HCT116 (cell line): ENCODE data around the gene ACTN1. TPM values are rescaled to one million over a fixed set of nuclear protein-coding genes. Genes with fewer than 3 reads are reported as not detected.

Experiments used
- ATAC-seq: fragments of 200-7000 bp; cut with Tn5 transposase; 2 replicates; pipeline ENCODE4 v1.9.1; 2020; ENCODE audit warnings: mild to moderate bottlenecking, moderate library complexity
- BruUV-seq: library from RNA; stranded (reverse); fragments of 400-500 nt; replicated peaks from 2 replicates; lab custom pipeline; 2021; lab: Mats Ljungman, UMichigan
- CTCF ChIA-PET: fragments of 300-600 bp; sonication (Branson Sonifier 250); formaldehyde crosslinking; loops from one replicate; lab custom pipeline; 2021; ENCODE audit warnings: antibody characterized with exemption; lab: Charles Lee
- POLR2A ChIA-PET: fragments of 300-600, 350-600 bp; sonication (Branson Sonifier 250); formaldehyde crosslinking; loops from one replicate; lab custom pipeline; 2021; ENCODE audit warnings: antibody characterized with exemption; lab: Charles Lee
- RAD21 ChIA-PET, 2 experiments: fragments of 300-600 bp; sonication (Branson Sonifier 250); formaldehyde crosslinking; loops; one replicate each; lab custom pipeline; 2023; ENCODE audit warnings: low total read pairs in 2 of 2; ENCODE audit not compliant: uncharacterized antibody in 2 of 2, unreplicated experiment in 2 of 2, low non-redundant PET in 1 of 2; lab: Charles Lee
- DNase-seq: peaks from one replicate; pipeline ENCODE4 v3.0.0-alpha.2; 2010; ENCODE audit warnings: low read depth, low spot score
- H2AFZ ChIP-seq: fragments of 200-600 bp; shearing (Covaris generic), sonication (generic); 2 replicates; pipeline ENCODE4 v1.6.1; 2017; ENCODE audit warnings: low read depth, mixed run types, mixed read lengths, antibody characterized with exemption, low read length; ENCODE audit not compliant: poor library complexity, severe bottlenecking
- H3K27ac ChIP-seq: 2 replicates; pipeline ENCODE4 v1.5.1; 2012; ENCODE audit warnings: low read depth, low read length
- H3K27me3 ChIP-seq: fragments of 200-600 bp; sonication (generic); 2 replicates; pipeline ENCODE4 v1.6.1; 2016; ENCODE audit warnings: mixed run types, low read length, mixed read lengths; ENCODE audit not compliant: insufficient read depth
- H3K36me3 ChIP-seq, 2 experiments: fragments of 200-500 bp in 1 of 2; fragments of 200-600 bp in 1 of 2; sonication (Bioruptor generic) in 1 of 2; sonication (generic) in 1 of 2; 2 replicates each; pipeline versions ENCODE4 v1.5.1 to v1.6.1; 2014 to 2016; ENCODE audit warnings: low read length in 2 of 2, inconsistent platforms in 1 of 2, mixed read lengths in 1 of 2, mixed run types in 1 of 2; ENCODE audit not compliant: insufficient read depth in 2 of 2, control insufficient read depth in 1 of 2
- H3K4me1 ChIP-seq, 2 experiments: fragments of 200-600 bp in 1 of 2; sonication (generic) in 1 of 2; 2 replicates each; pipeline versions ENCODE4 v1.5.1 to v1.6.1; 2012 to 2017; ENCODE audit warnings: low read length in 2 of 2, inconsistent platforms in 1 of 2, mild to moderate bottlenecking in 1 of 2, mixed read lengths in 1 of 2, mixed run types in 1 of 2, moderate library complexity in 1 of 2; ENCODE audit not compliant: insufficient read depth in 2 of 2, control insufficient read depth in 1 of 2
- H3K4me2 ChIP-seq: fragments of 200-600 bp; sonication (generic); 2 replicates; pipeline ENCODE4 v1.6.1; 2017; ENCODE audit warnings: mixed run types, low read length, mixed read lengths
- H3K4me3 ChIP-seq, 2 experiments: fragments of 200-600 bp in 1 of 2; sonication (generic) in 1 of 2; replicated peaks in 1 of 2; 2 replicates each; pipeline ENCODE4 v1.5.1; 2011 to 2016; ENCODE audit warnings: low read length in 2 of 2, control low read depth in 1 of 2, low read depth in 1 of 2, mild to moderate bottlenecking in 1 of 2, mixed read lengths in 1 of 2, mixed run types in 1 of 2
- H3K79me2 ChIP-seq: fragments of 200-600 bp; sonication (generic); 2 replicates; pipeline ENCODE4 v1.6.1; 2017; ENCODE audit warnings: mild to moderate bottlenecking, mixed run types, low read length, moderate library complexity, mixed read lengths; ENCODE audit not compliant: insufficient read depth
- H3K9ac ChIP-seq: fragments of 200-600 bp; sonication (generic); 2 replicates; pipeline ENCODE4 v1.6.1; 2016; ENCODE audit warnings: low read length, mixed read lengths
- H3K9me2 ChIP-seq: fragments of 200-600 bp; sonication (generic), shearing (Covaris generic); 2 replicates; pipeline ENCODE4 v1.6.1; 2017; ENCODE audit warnings: mixed run types, mild to moderate bottlenecking, moderate library complexity; ENCODE audit not compliant: insufficient read depth
- H3K9me3 ChIP-seq, 2 experiments: fragments of 200-500 bp in 1 of 2; fragments of 200-600 bp in 1 of 2; sonication (Bioruptor generic) in 1 of 2; sonication (generic) in 1 of 2; 2 replicates each; pipeline ENCODE4 v1.6.1; 2014 to 2017; ENCODE audit warnings: low read length in 2 of 2, mixed read lengths in 2 of 2, inconsistent platforms in 1 of 2, low read depth in 1 of 2, mild to moderate bottlenecking in 1 of 2, mixed run types in 1 of 2, moderate library complexity in 1 of 2; ENCODE audit not compliant: control insufficient read depth in 1 of 2, insufficient read depth in 1 of 2
- H4K20me1 ChIP-seq: fragments of 200-600 bp; sonication (generic), shearing (Covaris generic); 2 replicates; pipeline ENCODE4 v1.6.1; 2017; ENCODE audit warnings: mixed run types, mild to moderate bottlenecking, moderate library complexity; ENCODE audit not compliant: insufficient read depth
- CEBPB ChIP-seq: IDR thresholded peaks from 2 replicates; pipeline ENCODE4 v1.6.1; 2012; ENCODE audit warnings: low read depth
- EGR1 ChIP-seq: IDR thresholded peaks from 2 replicates; pipeline ENCODE4 v1.6.1; 2012; ENCODE audit warnings: low read depth
- EZH2 ChIP-seq: fragments of 200-600 bp; sonication (generic); IDR thresholded peaks from 2 replicates; pipeline ENCODE4 v1.6.1; 2017; ENCODE audit warnings: antibody characterized with exemption, mixed run types
- JUND ChIP-seq: IDR thresholded peaks from 2 replicates; pipeline ENCODE4 v1.6.1; 2012
- POLR2A ChIP-seq: IDR thresholded peaks from 2 replicates; pipeline ENCODE4 v1.7.0; 2011; ENCODE audit warnings: borderline replicate concordance; ENCODE audit not compliant: insufficient read depth, insufficient read length; ENCODE audit errors: extremely low read depth
- ZFX ChIP-seq: fragments of 450-650 bp; IDR thresholded peaks from 2 replicates; pipeline ENCODE4 v1.6.1; 2017
- intact Hi-C: fragments of 100-400 bp; cut with micrococcal nuclease; formaldehyde crosslinking; loops from 2 replicates; pipeline ENCODE4 v1.10.0; 2022
- total RNA-seq: library from RNA; stranded (reverse); gene quantifications from one replicate; pipeline ENCODE4 v1.2.1, GENCODE V29; 2021; ENCODE audit not compliant: unreplicated experiment
- TF ChIP-seq, protein P1 (sequence below): IDR thresholded peaks from 2 replicates; pipeline ENCODE4 v1.6.1; 2012; ENCODE audit warnings: low read depth
- TF ChIP-seq, protein P2 (sequence below): IDR thresholded peaks from 2 replicates; pipeline ENCODE4 v1.6.1; 2012

The ACTN1 gene
- total RNA-seq, 1 experiment from 2014 or later = 123 TPM

DNA sequence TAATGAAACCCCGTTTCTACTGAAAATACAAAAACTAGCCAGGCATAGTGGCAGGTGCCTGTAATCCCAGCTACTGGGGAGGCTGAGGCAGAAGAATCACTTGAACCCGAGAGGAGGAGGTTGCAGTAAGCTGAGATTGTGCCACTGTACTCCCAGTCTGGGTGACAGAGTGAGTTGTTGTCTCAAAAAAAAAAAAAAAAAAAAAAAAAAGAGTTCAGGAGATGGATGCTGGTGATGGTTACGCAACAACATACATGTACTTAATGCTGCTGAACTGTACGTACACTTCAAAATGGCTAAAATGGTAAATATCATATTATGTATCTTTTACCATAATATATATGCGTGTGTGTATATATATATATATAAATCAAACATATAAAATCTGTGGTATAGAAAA lies 29.0 kb downstream of the ACTN1 start:
- H3K9ac ChIP-seq = no peak overlapping the region
- RAD21 ChIA-PET = no interaction called here
- no peaks in the 10 kb centered on the region for H3K36me3 ChIP-seq
- no peak for ATAC-seq
- TF ChIP-seq CEBPB (peak; percentile 54; the same call in 1 of the 2 replicates), POLR2A (no peak), EGR1 (no peak), EZH2 (no peak), ZFX (no peak), JUND (no peak)
- TF ChIP-seq, protein P1, sequence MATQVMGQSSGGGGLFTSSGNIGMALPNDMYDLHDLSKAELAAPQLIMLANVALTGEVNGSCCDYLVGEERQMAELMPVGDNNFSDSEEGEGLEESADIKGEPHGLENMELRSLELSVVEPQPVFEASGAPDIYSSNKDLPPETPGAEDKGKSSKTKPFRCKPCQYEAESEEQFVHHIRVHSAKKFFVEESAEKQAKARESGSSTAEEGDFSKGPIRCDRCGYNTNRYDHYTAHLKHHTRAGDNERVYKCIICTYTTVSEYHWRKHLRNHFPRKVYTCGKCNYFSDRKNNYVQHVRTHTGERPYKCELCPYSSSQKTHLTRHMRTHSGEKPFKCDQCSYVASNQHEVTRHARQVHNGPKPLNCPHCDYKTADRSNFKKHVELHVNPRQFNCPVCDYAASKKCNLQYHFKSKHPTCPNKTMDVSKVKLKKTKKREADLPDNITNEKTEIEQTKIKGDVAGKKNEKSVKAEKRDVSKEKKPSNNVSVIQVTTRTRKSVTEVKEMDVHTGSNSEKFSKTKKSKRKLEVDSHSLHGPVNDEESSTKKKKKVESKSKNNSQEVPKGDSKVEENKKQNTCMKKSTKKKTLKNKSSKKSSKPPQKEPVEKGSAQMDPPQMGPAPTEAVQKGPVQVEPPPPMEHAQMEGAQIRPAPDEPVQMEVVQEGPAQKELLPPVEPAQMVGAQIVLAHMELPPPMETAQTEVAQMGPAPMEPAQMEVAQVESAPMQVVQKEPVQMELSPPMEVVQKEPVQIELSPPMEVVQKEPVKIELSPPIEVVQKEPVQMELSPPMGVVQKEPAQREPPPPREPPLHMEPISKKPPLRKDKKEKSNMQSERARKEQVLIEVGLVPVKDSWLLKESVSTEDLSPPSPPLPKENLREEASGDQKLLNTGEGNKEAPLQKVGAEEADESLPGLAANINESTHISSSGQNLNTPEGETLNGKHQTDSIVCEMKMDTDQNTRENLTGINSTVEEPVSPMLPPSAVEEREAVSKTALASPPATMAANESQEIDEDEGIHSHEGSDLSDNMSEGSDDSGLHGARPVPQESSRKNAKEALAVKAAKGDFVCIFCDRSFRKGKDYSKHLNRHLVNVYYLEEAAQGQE = no peak
- TF ChIP-seq, protein P2, sequence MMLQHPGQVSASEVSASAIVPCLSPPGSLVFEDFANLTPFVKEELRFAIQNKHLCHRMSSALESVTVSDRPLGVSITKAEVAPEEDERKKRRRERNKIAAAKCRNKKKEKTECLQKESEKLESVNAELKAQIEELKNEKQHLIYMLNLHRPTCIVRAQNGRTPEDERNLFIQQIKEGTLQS = no peak
- peaks cover 91% of the 10 kb centered on the region for H3K79me2 ChIP-seq
- no peak overlapping the region for H3K4me3 ChIP-seq
- no TSS peak for BruUV-seq
- H2AFZ ChIP-seq = no peak overlapping the region
- H3K9me2 ChIP-seq = no peaks in the 10 kb centered on the region
- peak overlapping the region; percentile 40; the same call in 1 of the 2 replicates for H3K4me2 ChIP-seq
- H3K27me3 ChIP-seq = no peaks in the 10 kb centered on the region
- intact Hi-C loops = loop anchor here (2.0 kb wide), 1 partner anchor 29 kb away; the partner anchor contains the start of gene ACTN1
- no peaks in the 10 kb centered on the region for H4K20me1 ChIP-seq
- H3K27ac ChIP-seq = peak overlapping the region; percentile 81; the same call in 1 of the 2 replicates
- CTCF ChIA-PET = no interaction called here
- no peaks in the 10 kb centered on the region for H3K9me3 ChIP-seq
- DNase-seq = no peak
- H3K4me1 ChIP-seq = peaks cover 50 to 86% of the 10 kb centered on the region in 2 experiments
- POLR2A ChIA-PET = interaction anchor here (1.1 to 1.3 kb wide), 2 partner anchors 11 to 29 kb away, joined by 4 read pairs; no protein-coding TSS in a partner anchor
